ENCODE measurements around the gene GTPBP1.

The GTPBP1 gene

DNA sequence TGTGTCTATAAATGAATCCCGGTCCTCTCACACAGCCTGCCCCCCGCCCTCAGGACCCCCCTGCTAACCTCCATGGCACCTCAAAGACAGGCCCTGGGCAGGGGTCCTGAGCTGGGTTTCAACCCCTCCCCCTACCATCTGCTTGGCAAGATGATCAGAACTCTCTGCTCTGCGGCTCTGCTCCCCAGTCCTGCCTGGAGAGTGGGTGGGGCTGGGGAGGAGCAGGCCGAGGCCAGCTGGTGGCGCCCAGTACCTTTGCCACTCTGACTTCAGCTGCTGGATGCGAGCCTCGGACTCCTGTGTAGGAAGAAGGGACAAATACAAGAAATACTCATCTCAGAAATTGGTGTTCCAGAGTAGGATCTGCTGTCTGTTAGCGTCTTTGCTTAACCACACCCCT, 35.0 kb downstream of the GTPBP1 start:
- DNase-seq (ENCODE audit: low spot score) = no peak
- TF ChIP-seq CTCF (IDR thresholded peaks at IDR 0.05; ENCODE audit: extremely low read depth, missing control alignments) = no peak

- no peak for DNase-seq (ENCODE audit: low spot score)
- TF ChIP-seq CTCF (IDR thresholded peaks at IDR 0.05; ENCODE audit: extremely low read depth, missing control alignments) = no peak
Observed at GRCh38 chr22:38741166-38741565, 35.4 kb downstream of the GTPBP1 start.

DNA sequence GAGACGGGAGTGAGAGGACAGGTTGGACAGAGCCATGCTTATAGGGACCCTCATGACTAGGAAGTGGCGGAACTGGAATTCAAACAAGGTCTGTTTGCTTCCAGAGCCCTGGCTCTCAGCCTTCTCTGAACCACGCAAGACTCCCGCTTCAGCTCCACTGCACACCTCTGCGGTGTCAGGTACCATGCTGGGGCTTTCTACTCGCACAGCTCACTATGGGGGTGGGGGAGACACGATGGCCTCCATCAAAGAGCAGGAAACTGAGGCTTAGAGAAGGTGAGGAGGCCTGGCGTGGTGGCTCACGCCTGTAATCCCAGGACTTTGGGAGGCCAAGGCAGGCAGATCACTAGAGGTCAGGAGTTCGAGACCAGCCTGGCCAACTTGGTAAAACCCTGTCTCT, 35.8 kb downstream of the GTPBP1 start:
- no peak for TF ChIP-seq CTCF (IDR thresholded peaks at IDR 0.05; ENCODE audit: extremely low read depth, missing control alignments)
- no peak for DNase-seq (ENCODE audit: low spot score)

DNA sequence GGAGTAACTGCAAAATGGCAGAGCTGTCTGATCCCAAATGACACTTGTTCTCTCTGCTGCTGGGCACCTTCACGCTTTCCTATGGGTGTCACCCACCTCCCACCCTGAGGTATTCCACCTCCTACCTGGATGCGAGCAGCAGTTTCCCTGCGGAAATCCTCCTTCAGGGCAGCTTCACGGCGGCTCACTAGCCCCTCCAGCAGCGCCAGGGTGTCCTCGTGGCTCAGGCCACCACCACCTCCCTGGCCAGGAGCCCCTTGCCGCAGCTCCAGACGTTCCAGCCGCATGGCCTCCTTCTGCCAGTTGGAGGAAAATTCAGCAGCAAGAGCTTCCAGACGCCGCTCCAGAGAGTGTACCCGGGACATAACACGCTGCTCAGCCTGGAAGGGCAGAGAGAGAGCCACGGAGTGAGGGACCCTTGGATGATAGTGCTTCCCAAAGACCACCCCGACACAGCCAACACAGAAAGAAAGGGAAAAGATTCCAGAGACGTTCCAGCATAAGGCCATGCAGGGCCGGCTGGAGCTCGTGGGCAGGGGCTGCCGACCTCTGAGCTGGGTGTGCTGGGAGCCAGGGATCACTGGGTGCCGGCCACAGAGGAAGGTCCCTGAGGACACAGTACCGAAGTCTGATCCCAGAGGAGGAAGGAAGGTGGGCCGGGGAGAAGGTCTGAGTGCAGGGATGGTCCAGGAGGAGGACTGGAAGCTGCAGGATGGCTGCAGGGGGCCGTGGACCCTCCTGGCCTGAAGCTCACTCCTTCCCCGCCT, 36.6 kb downstream of the GTPBP1 start:
- no peak for TF ChIP-seq CTCF (IDR thresholded peaks at IDR 0.05; ENCODE audit: extremely low read depth, missing control alignments)
- DNase-seq (ENCODE audit: low spot score) = no peak

DNA sequence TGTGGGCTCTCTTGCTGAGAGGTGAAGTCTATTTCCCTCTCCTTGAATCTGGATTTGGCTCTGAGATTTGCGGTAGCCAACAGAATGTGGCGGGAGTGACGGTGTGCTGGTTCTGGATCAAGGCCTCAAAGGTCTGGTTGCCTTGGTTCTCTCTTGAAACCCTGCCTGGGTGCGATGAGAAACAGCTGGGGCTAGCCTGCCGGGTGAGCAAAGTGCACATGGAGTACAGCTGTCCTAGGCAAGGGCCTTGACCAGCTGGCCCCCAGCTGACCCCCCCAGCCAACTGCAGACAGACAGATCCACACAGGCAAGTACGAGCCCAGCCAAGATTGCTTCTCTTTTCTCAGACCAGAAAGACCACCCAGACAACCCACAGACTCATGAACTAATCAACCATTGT, 39.2 kb downstream of the GTPBP1 start:
- TF ChIP-seq CTCF (IDR thresholded peaks at IDR 0.05; ENCODE audit: extremely low read depth, missing control alignments) = no peak

DNA sequence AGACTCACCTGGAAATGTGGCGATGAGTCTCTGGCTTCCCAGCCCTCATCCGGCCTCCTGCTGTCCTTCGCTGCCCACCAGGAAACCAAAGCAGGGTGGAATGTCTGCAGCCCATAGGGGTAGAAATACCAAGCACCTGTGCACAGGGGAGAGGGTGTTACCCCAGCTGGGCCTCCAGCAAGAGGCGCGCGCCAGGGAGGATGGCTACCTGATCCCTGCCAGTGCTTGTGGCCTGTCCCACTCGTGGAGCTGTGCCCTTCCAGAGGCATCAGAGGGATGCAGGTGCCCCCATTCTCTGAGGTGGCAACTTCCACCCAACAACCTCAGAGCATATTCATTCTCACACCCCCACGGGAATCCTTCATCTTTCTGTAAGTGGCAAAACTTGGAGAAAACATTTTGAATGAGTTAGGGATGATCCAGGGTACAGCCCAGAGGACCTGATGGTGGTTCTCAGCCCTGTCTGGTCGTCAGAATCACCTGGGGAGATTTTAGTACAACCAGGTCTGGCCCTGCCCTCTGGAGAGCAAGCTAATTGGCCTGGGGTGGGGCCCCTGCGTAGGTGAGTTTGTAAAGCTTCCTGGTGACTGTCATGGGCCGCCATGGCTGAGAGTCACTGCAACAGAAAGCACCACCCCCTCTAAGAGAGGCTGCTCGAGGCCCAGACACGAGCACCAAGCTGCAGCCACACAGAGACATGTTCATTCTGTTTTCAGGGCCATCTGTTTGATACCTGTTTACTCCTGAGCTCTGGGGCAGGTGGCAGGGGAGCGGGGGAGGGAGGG, 40.1 kb downstream of the GTPBP1 start:
- no peak for TF ChIP-seq CTCF (IDR thresholded peaks at IDR 0.05; ENCODE audit: extremely low read depth, missing control alignments)
- DNase-seq (ENCODE audit: low spot score) = no peak

More for the DNA sequence above, 39.2 kb downstream of the GTPBP1 start:
- no peak for DNase-seq (ENCODE audit: low spot score)

- TF ChIP-seq CTCF (IDR thresholded peaks at IDR 0.05; ENCODE audit: extremely low read depth, missing control alignments) = no peak
- no peak for DNase-seq (ENCODE audit: low spot score)
Observed at GRCh38 chr22:38748487-38749136, 42.9 kb downstream of the GTPBP1 start.
